GM10266 (cell line): ENCODE results near the gene SLC35F1.
A peak's percentile ranks its signal among the peaks of the same experiment; 100 is the strongest.

Experiments
- DNase-seq: peaks from one replicate; pipeline ENCODE4 v3.0.0; 2012; ENCODE audit errors: extremely low spot score
- CTCF ChIP-seq: IDR thresholded peaks from 2 replicates; pipeline ENCODE4 v1.5.1; 2012; ENCODE audit warnings: mild to moderate bottlenecking, low read depth; ENCODE audit not compliant: control insufficient read depth, insufficient read depth; ENCODE audit errors: missing control alignments

SLC35F1 gene

DNA sequence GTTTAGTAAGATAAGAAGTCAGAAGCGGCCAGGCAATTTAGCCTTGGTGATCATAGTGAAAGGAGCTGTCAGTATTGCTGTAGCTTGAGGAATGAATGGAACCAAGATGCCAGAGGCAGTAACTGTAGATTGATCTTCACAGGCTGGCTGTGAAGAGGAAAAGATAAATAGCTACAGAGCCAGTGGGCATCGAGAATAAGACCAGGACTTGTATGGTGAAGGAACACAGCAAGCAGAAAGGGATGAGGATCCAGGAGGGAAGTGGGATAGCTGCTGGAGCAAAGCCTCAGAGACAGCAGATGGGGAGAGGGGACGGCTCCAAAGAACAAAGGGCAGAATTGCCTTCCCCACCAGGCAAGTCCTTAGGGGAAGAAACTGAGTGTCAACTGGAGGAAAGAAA, 346.7 kb downstream of the SLC35F1 start:
- no peak for DNase-seq

GRCh38 chr6:118260833-118261232, 353.8 kb downstream of the SLC35F1 start:
- no peak for TF ChIP-seq CTCF

More for the DNA sequence above, 346.7 kb downstream of the SLC35F1 start:
- no peak for TF ChIP-seq CTCF

GRCh38 chr6:118263921-118264486, 356.9 kb downstream of the SLC35F1 start:
- DNase-seq: peak; percentile 6
- peak; percentile 41 for TF ChIP-seq CTCF

More at GRCh38 chr6:118260833-118261232, 353.8 kb downstream of the SLC35F1 start:
- DNase-seq: no peak

DNA sequence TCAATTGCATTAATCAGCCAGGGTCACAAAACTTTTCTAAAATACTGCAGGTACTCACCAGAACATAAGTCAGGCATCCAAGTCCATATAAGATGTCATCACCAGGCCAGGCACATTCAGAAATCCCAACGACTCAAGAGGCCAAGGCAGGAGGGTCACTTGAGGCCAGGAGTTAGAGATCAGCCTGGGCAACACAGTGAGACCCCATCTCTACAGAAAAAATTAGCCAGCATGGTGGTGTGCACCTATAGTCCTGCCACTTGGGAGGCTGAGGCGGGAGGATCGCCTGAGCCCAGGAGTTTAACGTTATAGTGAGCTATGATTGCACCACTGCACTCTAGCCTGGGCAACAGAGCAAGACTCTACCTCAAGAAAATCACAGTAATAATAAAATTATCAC, 362.6 kb downstream of the SLC35F1 start:
- TF ChIP-seq CTCF: no peak
- DNase-seq: no peak

DNA sequence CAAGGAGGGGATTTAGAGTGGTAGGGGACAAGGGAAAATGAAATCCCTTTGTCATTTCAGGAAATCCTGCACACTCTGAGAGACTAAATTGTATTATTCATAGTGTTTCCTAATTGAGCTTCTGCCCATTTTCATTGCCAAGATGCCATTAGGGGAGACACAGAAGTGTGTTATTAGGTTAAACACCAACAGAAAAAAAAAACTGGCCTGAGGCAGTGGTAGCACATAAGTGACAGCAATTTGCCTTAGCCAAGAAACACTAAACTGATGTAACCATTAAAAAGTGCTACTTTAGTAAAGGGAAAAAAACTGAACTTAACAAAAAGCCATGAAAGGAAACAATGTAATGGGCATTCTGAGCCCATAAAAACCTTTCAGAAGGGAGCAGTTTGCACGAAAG, 370.6 kb downstream of the SLC35F1 start:
- DNase-seq: no peak
- no peak for TF ChIP-seq CTCF

GRCh38 chr6:118280210-118280609, 373.1 kb downstream of the SLC35F1 start:
- DNase-seq: peak; percentile 54
- no peak for TF ChIP-seq CTCF

GRCh38 chr6:118281291-118281690, 374.2 kb downstream of the SLC35F1 start:
- no peak for TF ChIP-seq CTCF
- no peak for DNase-seq
